Suprapubic skin (tissue), 4 donors: ENCODE measurements around the gene ADORA1. TPM values are rescaled to one million over a fixed set of nuclear protein-coding genes. Genes with fewer than 3 reads are reported as not detected.

ENCODE experiments used
- DNase-seq, 2 donors: peaks; one replicate each; pipeline ENCODE4 v3.0.0-alpha.2; 2019; ENCODE audit warnings: low spot score in 2 of 2
- H3K27ac ChIP-seq: fragments of 200-600 bp; sonication (generic); one replicate; pipeline ENCODE4 v1.5.1; 2019
- H3K27me3 ChIP-seq: fragments of 200-600 bp; sonication (generic); one replicate; pipeline ENCODE4 v1.5.1; 2019
- H3K36me3 ChIP-seq: fragments of 200-600 bp; sonication (generic); one replicate; pipeline ENCODE4 v1.5.1; 2019
- H3K4me1 ChIP-seq: fragments of 200-600 bp; sonication (generic); one replicate; pipeline ENCODE4 v1.5.1; 2019
- H3K4me3 ChIP-seq: fragments of 200-600 bp; sonication (generic); one replicate; pipeline ENCODE4 v1.5.1; 2019; ENCODE audit warnings: mild to moderate bottlenecking
- H3K9me3 ChIP-seq: fragments of 200-600 bp; sonication (generic); one replicate; pipeline ENCODE4 v1.5.1; 2019
- CTCF ChIP-seq, 2 donors: fragments of 200-600 bp in 1 of 2; fragments of 450-650 bp in 1 of 2; sonication (generic) in 1 of 2; IDR thresholded peaks; one replicate each; pipeline ENCODE4 v1.5.1; 2016 to 2019; ENCODE audit warnings: antibody characterized with exemption in 2 of 2, mild to moderate bottlenecking in 1 of 2, moderate library complexity in 1 of 2
- EP300 ChIP-seq: sonication (generic); formaldehyde crosslinking; IDR thresholded peaks from one replicate; pipeline ENCODE4 v1.6.1; 2017; ENCODE audit warnings: antibody characterized with exemption
- POLR2A ChIP-seq, 2 donors: fragments of 450-650 bp; IDR thresholded peaks; one replicate each; pipeline ENCODE4 v1.6.1; 2017; ENCODE audit warnings: antibody characterized with exemption in 2 of 2, mild to moderate bottlenecking in 2 of 2, moderate library complexity in 2 of 2
- POLR2AphosphoS5 ChIP-seq, 3 donors: sonication (generic); formaldehyde crosslinking; IDR thresholded peaks; one replicate each; pipeline ENCODE4 v1.6.1; 2017; ENCODE audit warnings: antibody characterized with exemption in 3 of 3
- WGBS: methylation state at CpG from one replicate; pipeline ENCODE4 v1.1.5; 2018; 5-methylcytosine and 5-hydroxymethylcytosine counted together
- total RNA-seq, 4 donors: library from RNA; depleted of rRNA; stranded (reverse); fragments of >200 nt; gene quantifications; one replicate each; pipeline ENCODE4 v1.1.0, GENCODE V29; 2016

ADORA1 gene
- total RNA-seq, 4 donors from 2014 or later: 3.4 to 8.2 (median 5.6) TPM

- DNase-seq: no peak
- Histone ChIP-seq H3K4me3 (no peak overlapping the region), H3K4me1 (no peaks in the 10 kb centered on the region), H3K9me3 (no peaks in the 10 kb centered on the region), H3K27me3 (no peaks in the 10 kb centered on the region), H3K27ac (no peak overlapping the region), H3K36me3 (no peaks in the 10 kb centered on the region)
- TF ChIP-seq CTCF (IDR thresholded peaks at IDR 0.05) (no peak), POLR2AphosphoS5 (IDR thresholded peaks at IDR 0.05) (no peak), POLR2A (IDR thresholded peaks at IDR 0.05) (no peak), EP300 (no peak)
- WGBS: 71% methylated on average over 6 of the region's 6 CpGs
Measured at GRCh38 chr1:203101813-203102634, 25.5 kb upstream of the ADORA1 start.

GRCh38 chr1:203103216-203103615 lies 24.3 kb upstream of the ADORA1 start:
- no peaks in the 10 kb centered on the region for H3K27me3 ChIP-seq
- no peaks in the 10 kb centered on the region for H3K36me3 ChIP-seq
- no peaks in the 10 kb centered on the region for H3K9me3 ChIP-seq
- H3K27ac ChIP-seq: no peak overlapping the region
- no peak for DNase-seq
- WGBS: 59% methylated on average over 4 of the region's 4 CpGs
- TF ChIP-seq EP300 (no peak), POLR2AphosphoS5 (IDR thresholded peaks at IDR 0.05) (no peak), CTCF (IDR thresholded peaks at IDR 0.05) (no peak), POLR2A (IDR thresholded peaks at IDR 0.05) (no peak)
- H3K4me3 ChIP-seq: no peak overlapping the region
- H3K4me1 ChIP-seq: no peaks in the 10 kb centered on the region

GRCh38 chr1:203103829-203104495 lies 23.6 kb upstream of the ADORA1 start:
- Histone ChIP-seq H3K27ac (no peak overlapping the region), H3K36me3 (no peaks in the 10 kb centered on the region), H3K9me3 (no peaks in the 10 kb centered on the region), H3K4me1 (no peaks in the 10 kb centered on the region), H3K27me3 (no peaks in the 10 kb centered on the region), H3K4me3 (no peak overlapping the region)
- no peak for TF ChIP-seq POLR2AphosphoS5 (IDR thresholded peaks at IDR 0.05)
- no peak for TF ChIP-seq CTCF (IDR thresholded peaks at IDR 0.05)
- TF ChIP-seq POLR2A (IDR thresholded peaks at IDR 0.05): no peak
- no peak for TF ChIP-seq EP300
- 93% methylated on average over 6 of the region's 6 CpGs for WGBS
- DNase-seq: no peak

- DNase-seq: no peak
- H3K27me3 ChIP-seq: no peaks in the 10 kb centered on the region
Measured at GRCh38 chr1:203104789-203105390, 22.6 kb upstream of the ADORA1 start.

More at GRCh38 chr1:203104789-203105390, 22.6 kb upstream of the ADORA1 start:
- TF ChIP-seq POLR2A (IDR thresholded peaks at IDR 0.05) (no peak), CTCF (IDR thresholded peaks at IDR 0.05) (no peak), EP300 (no peak), POLR2AphosphoS5 (IDR thresholded peaks at IDR 0.05) (no peak)
- Histone ChIP-seq H3K4me3 (no peak overlapping the region), H3K36me3 (no peaks in the 10 kb centered on the region), H3K4me1 (no peaks in the 10 kb centered on the region), H3K27ac (no peak overlapping the region), H3K9me3 (no peaks in the 10 kb centered on the region)
